ENCODE data around the gene UPK1B.
"Not testable (repeated sequence)": the region's sequence is repeated elsewhere in the genome, so short reads cannot be mapped to it uniquely, and the experiment has no call there.

UPK1B gene

DNA sequence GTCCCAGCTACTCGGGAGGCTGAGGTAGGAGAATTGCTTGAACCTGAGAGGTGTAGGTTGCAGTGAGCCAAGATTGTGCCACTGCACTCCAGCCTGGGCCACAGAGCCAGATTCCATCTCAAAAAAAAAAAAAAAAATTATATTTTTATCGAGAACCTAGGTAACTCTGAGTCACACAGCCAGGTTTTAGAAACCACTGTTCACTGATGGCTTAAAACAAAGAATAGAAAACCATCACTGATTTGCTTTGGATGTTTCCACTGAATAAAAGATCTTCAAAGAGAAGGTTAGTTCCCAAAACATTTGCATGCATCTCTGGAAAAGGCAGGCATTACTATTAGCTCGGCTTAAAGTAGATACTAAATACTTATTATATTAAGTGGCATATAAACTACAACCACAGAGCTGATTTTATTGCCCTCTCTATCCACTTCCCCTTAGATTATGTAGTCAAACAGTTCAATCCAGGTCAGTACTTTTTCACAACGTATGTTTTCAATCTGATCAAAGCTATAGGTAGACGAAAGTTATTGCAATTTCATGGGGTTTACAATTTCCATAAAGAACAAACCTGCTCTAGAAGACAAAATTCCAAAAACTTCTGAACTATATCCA, 65.9 kb downstream of the UPK1B start:
- TF ChIP-seq, protein P1, sequence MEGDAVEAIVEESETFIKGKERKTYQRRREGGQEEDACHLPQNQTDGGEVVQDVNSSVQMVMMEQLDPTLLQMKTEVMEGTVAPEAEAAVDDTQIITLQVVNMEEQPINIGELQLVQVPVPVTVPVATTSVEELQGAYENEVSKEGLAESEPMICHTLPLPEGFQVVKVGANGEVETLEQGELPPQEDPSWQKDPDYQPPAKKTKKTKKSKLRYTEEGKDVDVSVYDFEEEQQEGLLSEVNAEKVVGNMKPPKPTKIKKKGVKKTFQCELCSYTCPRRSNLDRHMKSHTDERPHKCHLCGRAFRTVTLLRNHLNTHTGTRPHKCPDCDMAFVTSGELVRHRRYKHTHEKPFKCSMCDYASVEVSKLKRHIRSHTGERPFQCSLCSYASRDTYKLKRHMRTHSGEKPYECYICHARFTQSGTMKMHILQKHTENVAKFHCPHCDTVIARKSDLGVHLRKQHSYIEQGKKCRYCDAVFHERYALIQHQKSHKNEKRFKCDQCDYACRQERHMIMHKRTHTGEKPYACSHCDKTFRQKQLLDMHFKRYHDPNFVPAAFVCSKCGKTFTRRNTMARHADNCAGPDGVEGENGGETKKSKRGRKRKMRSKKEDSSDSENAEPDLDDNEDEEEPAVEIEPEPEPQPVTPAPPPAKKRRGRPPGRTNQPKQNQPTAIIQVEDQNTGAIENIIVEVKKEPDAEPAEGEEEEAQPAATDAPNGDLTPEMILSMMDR (IDR thresholded peaks at IDR 0.05; ENCODE audit: low read depth, low read length, missing control alignments) = no peak
- no peak for DNase-seq (ENCODE audit: low read depth)
- peak overlapping the region; percentile 79 for H3K4me3 ChIP-seq (ENCODE audit: low read depth, low read length)

DNA sequence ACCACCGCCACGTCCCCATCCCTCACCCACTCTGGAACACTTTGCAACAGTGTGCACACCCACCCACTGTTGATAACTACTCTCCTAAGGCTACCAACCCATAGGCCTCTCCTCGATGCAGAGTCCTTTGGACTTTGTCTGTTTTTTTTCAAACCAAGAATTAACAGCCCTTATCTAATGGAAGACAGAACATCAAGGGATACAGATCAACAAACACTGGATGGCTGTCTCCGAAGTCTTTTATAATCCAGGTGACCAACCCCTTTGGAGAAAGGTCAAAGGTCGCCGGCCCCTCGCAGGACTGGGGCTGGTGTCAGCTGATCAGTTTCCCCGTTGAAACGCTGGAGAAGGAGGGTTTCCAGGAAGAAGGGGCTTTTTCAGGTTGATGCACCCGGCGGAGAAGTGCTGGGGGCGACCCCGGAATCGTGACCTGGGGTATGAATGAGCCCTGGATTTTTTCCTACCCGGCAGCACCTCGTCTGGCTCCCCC, 66.7 kb downstream of the UPK1B start:
- TF ChIP-seq, protein P1 (IDR thresholded peaks at IDR 0.05; ENCODE audit: low read depth, low read length, missing control alignments) = no peak
- H3K4me3 ChIP-seq (ENCODE audit: low read depth, low read length) = peak overlapping the region; percentile 79
- DNase-seq (ENCODE audit: low read depth) = no peak

DNA sequence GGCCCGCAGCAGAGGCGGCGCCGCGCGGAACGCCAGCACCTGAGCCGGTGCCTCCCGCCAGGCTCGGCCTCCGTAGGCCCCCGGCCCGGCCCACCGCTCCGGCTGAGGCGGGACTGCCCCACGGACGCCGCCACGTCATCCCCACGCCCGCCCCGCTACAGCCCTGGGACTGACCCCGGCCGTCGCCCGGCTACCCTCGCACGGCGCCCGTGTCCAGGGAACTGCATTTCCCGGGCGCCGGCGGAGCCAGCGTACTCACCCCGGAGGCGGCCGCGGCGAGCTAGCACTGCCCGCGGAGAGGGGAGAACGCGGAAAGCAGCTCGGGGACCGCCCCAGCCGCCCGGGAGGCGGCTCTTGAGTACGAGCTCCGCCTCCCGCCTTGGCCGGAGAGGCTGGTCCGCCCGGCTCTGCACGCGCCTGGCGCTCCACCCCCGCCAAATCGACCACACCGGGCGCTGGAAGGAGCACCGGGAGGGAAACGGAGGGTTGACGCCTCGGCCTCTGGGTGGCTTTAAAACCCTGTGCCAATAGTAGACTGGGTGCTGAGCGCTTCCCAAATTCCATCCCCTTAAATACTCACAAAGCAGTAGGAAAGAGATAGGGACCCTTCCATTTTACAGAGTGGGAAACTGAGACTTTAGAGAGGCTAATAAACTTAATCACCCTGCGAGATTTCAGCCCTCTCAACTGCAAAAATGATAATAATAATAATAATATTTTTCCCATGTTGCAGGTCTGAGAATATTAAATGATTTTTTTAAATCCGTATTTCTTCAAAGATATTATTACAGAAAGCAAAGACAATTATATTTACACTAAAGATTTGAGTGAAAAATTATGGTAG, 67.4 kb downstream of the UPK1B start, which contains the start of gene B4GALT4:
Gene B4GALT4, minus strand, starts transcription at position 288 of the 844 bp plus-strand sequence. CDS start 10,779 bp downstream, outside the sequence.
- TF ChIP-seq, protein P1 (IDR thresholded peaks at IDR 0.05; ENCODE audit: low read depth, low read length, missing control alignments) = no peak
- peak; percentile 53 for DNase-seq (ENCODE audit: low read depth)

DNA sequence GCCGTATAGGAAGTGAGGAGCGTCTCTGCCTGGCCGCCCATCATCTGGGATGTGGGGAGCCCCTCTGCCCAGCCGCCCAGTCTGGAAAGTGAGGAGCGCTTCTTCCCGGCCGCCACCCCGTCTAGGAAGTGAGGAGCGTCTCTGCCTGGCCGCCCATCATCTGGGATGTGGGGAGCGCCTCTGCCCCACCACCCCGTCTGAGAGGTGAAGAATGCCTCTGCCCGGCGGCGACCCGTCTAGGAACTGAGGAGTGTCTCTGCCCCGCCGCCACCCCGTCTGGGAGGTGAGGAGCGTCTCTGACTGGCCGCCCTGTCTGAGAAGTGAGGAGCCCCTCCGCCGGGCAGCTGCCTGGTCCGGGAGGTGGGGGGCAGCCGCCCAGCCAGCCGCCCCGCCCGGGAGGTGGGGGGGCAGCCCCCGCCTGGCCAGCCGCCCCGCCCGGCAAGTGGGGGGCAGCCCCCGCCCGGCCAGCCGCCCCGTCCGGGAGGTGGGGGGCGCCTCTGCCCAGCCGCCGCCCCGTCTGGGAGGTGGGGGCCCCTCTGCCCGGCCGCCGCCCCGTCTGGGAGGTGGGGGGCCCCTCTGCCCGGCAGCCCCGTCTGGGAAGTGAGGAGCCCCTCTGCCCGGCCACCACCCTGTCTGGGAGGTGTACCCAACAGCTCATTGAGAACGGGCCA, 69.1 kb downstream of the UPK1B start:
- H3K4me3 ChIP-seq (ENCODE audit: low read depth, low read length); DNase-seq (ENCODE audit: low read depth): not testable (repeated sequence)

More for the DNA sequence above, 67.4 kb downstream of the UPK1B start, which contains the start of gene B4GALT4:
- peak within 1 kb of the TSS; percentile 79 for H3K4me3 ChIP-seq (ENCODE audit: low read depth, low read length)

DNA sequence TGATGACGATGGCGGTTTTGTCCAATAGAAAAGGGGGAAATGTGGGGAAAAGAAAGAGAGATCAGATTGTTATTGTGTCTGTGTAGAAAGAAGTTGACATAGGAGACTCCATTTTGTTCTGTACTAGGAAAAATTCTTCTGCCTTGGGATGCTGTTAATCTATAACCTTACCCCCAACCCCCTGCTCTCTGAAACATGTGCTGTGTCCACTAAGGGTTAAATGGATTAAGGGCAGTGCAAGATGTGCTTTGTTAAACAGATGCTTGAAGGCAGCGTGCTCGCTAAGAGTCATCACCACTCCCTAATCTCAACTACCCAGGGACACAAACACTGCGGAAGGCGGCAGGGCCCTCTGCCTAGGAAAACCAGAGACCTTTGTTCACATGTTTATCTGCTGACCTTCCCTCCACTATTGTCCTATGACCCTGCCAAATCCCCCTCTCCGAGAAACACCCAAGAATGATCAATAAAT, 69.7 kb downstream of the UPK1B start:
- DNase-seq (ENCODE audit: low read depth); H3K4me3 ChIP-seq (ENCODE audit: low read depth, low read length): not testable (repeated sequence)

DNA sequence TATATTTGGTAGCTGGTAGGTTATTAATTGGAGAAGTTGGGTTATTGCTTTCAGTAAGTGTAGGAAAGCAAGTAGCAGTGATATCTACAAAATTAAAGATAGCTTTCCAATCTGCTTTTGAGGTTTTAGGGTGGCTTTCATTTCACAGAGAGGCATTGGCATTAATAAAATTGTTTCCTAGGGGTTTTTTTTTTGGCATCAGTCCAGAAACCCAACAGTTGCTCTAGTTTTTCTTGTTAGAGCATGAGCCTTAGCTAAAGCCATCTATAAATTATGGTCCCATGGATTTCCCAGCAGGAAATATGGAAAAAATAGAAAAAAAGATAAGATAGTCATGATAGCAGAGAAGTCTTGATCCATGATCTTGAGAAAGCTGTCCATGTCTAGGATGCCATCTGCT, 70.3 kb downstream of the UPK1B start:
- DNase-seq (ENCODE audit: low read depth) = no peak

DNA sequence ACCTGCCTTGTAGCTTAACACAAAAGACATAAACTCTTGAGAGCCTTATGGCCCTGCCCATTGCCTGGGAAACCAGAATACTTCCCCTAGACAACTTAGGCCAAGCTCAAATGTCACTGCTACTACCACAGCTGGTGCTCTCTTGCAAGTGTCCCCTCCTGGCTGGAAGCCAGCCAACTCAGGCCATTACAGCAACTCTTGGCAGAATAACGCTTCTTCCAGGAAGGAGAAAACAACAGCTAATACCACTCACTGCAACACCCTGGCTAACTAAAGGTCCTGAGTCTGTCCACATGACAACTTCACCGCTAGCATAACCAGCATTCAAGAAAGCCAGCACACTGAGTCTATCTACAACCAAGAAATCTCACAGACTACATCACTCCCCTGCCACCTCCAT, 72.4 kb downstream of the UPK1B start:
- no peak for DNase-seq (ENCODE audit: low read depth)
- TF ChIP-seq, protein P1 (IDR thresholded peaks at IDR 0.05; ENCODE audit: low read depth, low read length, missing control alignments) = no peak
- H3K4me3 ChIP-seq (ENCODE audit: low read depth, low read length) = no peak overlapping the region

More for the DNA sequence above, 70.3 kb downstream of the UPK1B start:
- TF ChIP-seq, protein P1 (IDR thresholded peaks at IDR 0.05; ENCODE audit: low read depth, low read length, missing control alignments) = no peak
- no peak overlapping the region for H3K4me3 ChIP-seq (ENCODE audit: low read depth, low read length)
